Activated B cell treated with CpG ODN at 0.5 μM for 24 hours (primary cell): ENCODE data around the gene CCDC78. TPM values are rescaled to one million over a fixed set of nuclear protein-coding genes. Genes with fewer than 3 reads are reported as not detected.
A peak's percentile ranks its signal among the peaks of the same experiment; 100 is the strongest.

Experiments
- ATAC-seq: fragments of 200-7000 bp; cut with Tn5 transposase; one replicate; pipeline ENCODE4 v1.10.0; 2021; ENCODE audit warnings: low read depth, mild to moderate bottlenecking, moderate library complexity
- CTCF ChIA-PET: fragments of 350-600 bp; sonication (Branson Sonifier 250); formaldehyde crosslinking; loops from one replicate; lab custom pipeline; 2021; ENCODE audit warnings: antibody characterized with exemption; lab: Charles Lee
- POLR2A ChIA-PET: fragments of 350-600 bp; sonication (Branson Sonifier 250); formaldehyde crosslinking; loops from one replicate; lab custom pipeline; 2021; ENCODE audit warnings: antibody characterized with exemption; lab: Charles Lee
- DNase-seq: peaks from one replicate; pipeline ENCODE4 v3.0.0; 2022
- H3K27ac Mint-ChIP-seq: one replicate; pipeline ENCODE4 v1.8.0; 2020; ENCODE audit warnings: mixed read lengths
- H3K27me3 Mint-ChIP-seq: one replicate; pipeline ENCODE4 v1.8.0; 2021; ENCODE audit warnings: mixed read lengths
- H3K36me3 Mint-ChIP-seq: one replicate; pipeline ENCODE4 v1.8.0; 2021; ENCODE audit warnings: low read depth, mixed read lengths
- H3K4me1 Mint-ChIP-seq: one replicate; pipeline ENCODE4 v1.8.0; 2021; ENCODE audit warnings: mixed read lengths
- H3K4me3 Mint-ChIP-seq: one replicate; pipeline ENCODE4 v1.8.0; 2020; ENCODE audit warnings: mild to moderate bottlenecking, mixed read lengths
- H3K9me3 Mint-ChIP-seq: one replicate; pipeline ENCODE4 v1.8.0; 2020; ENCODE audit warnings: mixed read lengths
- intact Hi-C: fragments of 100-400 bp; cut with micrococcal nuclease; formaldehyde crosslinking; loops from one replicate; pipeline ENCODE4 v1.15.1; 2024
- total RNA-seq: library from RNA; stranded (reverse); gene quantifications from 2 replicates; pipeline ENCODE4 v1.2.3, GENCODE V29; 2022
- TF ChIP-seq, protein P1 (sequence below): fragments of 200-600 bp; IDR thresholded peaks from one replicate; pipeline ENCODE4 v1.8.0; 2022; ENCODE audit warnings: antibody characterized with exemption, mild to moderate bottlenecking

Gene CCDC78
- total RNA-seq, 1 donor from 2014 or later = 4.8 TPM

DNA sequence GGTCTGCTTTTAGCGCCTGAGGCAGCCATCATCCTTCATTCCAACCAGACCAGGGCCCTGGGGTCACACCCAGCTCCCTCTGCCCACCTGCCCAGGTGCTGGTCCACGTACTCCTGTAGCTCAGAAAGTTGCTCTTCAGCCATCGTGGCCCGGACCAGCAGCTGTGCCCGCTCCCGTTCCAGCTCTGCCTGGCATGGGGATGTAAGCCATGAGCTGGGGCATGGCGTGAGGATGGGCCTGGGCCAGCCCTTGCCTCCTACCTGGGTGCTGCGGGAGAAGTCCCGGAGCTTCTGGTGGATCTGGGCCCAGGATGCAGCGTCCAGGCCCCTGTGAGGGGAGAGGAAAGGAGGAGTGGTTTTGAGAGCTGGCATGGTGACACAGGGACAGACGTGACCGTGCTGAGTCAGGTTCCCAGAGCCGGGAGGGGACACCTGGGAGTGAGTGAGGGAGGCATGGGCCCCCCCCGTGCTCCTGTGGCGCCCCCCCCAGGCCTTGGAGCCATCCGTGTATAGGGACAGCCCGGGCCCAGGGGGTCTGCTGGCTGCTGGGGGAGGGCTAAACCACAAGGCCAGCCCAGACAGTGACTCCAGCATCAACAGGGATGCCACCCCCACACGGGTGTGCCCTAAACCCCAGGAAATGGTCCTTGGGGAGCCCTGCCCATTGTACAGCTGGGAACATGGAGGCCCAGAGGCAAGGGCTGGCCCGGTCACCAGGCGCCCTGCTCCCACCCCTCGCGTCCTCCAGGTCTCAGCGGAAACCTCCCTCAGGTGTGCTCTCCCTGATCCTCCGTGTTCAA, 3.2 kb downstream of the CCDC78 start:
- ChIA-PET CTCF (interaction anchor here (0.9 to 2.3 kb wide), 2 partner anchors 11 to 18 kb away, joined by 3 to 12 read pairs; partner anchors contain the start of gene CIAO3), POLR2A (interaction anchor here (1.3 to 4.4 kb wide), 4 partner anchors 14 to 39 kb away, joined by 3 to 34 read pairs (median 18); partner anchors contain the start of genes JMJD8 and WDR24)

GRCh38 chr16:721765-722540, 4.3 kb downstream of the CCDC78 start:
- H3K36me3 Mint-ChIP-seq = peaks cover 3% of the 10 kb centered on the region
- ATAC-seq = no peak
- CTCF ChIA-PET = interaction anchor here (0.9 to 2.3 kb wide), 4 partner anchors 10 to 66 kb away, joined by 3 to 12 read pairs (median 8); partner anchors contain the start of genes CHTF18, CIAO3 and RPUSD1

More for the DNA sequence above, 3.2 kb downstream of the CCDC78 start:
- Mint-ChIP-seq H3K27ac (no peak overlapping the region), H3K4me1 (peaks cover 16% of the 10 kb centered on the region), H3K9me3 (no peaks in the 10 kb centered on the region), H3K36me3 (peaks cover 3% of the 10 kb centered on the region), H3K4me3 (no peak overlapping the region), H3K27me3 (no peaks in the 10 kb centered on the region)
- ATAC-seq (no peak), DNase-seq (no peak)
- intact Hi-C loops = loop anchor here (5.0 kb wide), 2 partner anchors 84 to 249 kb away; partner anchors contain the start of gene LMF1
- TF ChIP-seq, protein P1, sequence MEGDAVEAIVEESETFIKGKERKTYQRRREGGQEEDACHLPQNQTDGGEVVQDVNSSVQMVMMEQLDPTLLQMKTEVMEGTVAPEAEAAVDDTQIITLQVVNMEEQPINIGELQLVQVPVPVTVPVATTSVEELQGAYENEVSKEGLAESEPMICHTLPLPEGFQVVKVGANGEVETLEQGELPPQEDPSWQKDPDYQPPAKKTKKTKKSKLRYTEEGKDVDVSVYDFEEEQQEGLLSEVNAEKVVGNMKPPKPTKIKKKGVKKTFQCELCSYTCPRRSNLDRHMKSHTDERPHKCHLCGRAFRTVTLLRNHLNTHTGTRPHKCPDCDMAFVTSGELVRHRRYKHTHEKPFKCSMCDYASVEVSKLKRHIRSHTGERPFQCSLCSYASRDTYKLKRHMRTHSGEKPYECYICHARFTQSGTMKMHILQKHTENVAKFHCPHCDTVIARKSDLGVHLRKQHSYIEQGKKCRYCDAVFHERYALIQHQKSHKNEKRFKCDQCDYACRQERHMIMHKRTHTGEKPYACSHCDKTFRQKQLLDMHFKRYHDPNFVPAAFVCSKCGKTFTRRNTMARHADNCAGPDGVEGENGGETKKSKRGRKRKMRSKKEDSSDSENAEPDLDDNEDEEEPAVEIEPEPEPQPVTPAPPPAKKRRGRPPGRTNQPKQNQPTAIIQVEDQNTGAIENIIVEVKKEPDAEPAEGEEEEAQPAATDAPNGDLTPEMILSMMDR = no peak

GRCh38 chr16:720990-721764, 5.1 kb downstream of the CCDC78 start, which contains the start of gene ANTKMT:
ANTKMT (plus strand) TSS chr16:721146; CDS start chr16:721275, 129 bp downstream.
- Mint-ChIP-seq H3K4me1 (peaks cover 19% of the 10 kb centered on the region), H3K4me3 (peak within 1 kb of the TSS; percentile 80), H3K27ac (peak within 1 kb of the TSS; percentile 73), H3K9me3 (no peaks in the 10 kb centered on the region), H3K36me3 (peaks cover 3% of the 10 kb centered on the region), H3K27me3 (peaks cover 3% of the 10 kb centered on the region)
- TF ChIP-seq, protein P1 = no peak
- ChIA-PET POLR2A (interaction anchor here (0.6 to 4.4 kb wide), 15 partner anchors 9 to 338 kb away, joined by 3 to 34 read pairs (median 5); partner anchors contain the start of genes CHTF18, CIAO3, RHOT2 and RPUSD1), CTCF (interaction anchor here (0.9 to 2.3 kb wide), 6 partner anchors 9 to 67 kb away, joined by 3 to 12 read pairs (median 5); partner anchors contain the start of genes CHTF18, CIAO3 and RPUSD1)
- DNase-seq = peak; percentile 89
- intact Hi-C loops = loop anchor here (2.0 to 5.0 kb wide), 3 partner anchors 36 to 251 kb away; partner anchors contain the start of genes JMJD8 and LMF1
- ATAC-seq = peak; percentile 90

More at GRCh38 chr16:721765-722540, 4.3 kb downstream of the CCDC78 start:
- intact Hi-C loops = loop anchor here (2.0 to 5.0 kb wide), 3 partner anchors 37 to 250 kb away; partner anchors contain the start of genes JMJD8 and LMF1
- Mint-ChIP-seq H3K27me3 (no peaks in the 10 kb centered on the region), H3K9me3 (no peaks in the 10 kb centered on the region), H3K27ac (peak overlapping the region; percentile 35), H3K4me3 (peak overlapping the region; percentile 60), H3K4me1 (peaks cover 16% of the 10 kb centered on the region)
- DNase-seq = no peak
- POLR2A ChIA-PET = interaction anchor here (0.6 to 4.4 kb wide), 12 partner anchors 8 to 339 kb away, joined by 3 to 34 read pairs (median 6); partner anchors contain the start of genes CHTF18, CIAO3, JMJD8 and RHOT2
- TF ChIP-seq, protein P1 = no peak

GRCh38 chr16:720447-720989, 5.7 kb downstream of the CCDC78 start:
- TF ChIP-seq, protein P1 = no peak
- H3K4me1 Mint-ChIP-seq = peaks cover 20% of the 10 kb centered on the region
- H3K27ac Mint-ChIP-seq = peak overlapping the region; percentile 73
- H3K36me3 Mint-ChIP-seq = peaks cover 3% of the 10 kb centered on the region
- H3K27me3 Mint-ChIP-seq = peaks cover 3% of the 10 kb centered on the region
- no peaks in the 10 kb centered on the region for H3K9me3 Mint-ChIP-seq
- ATAC-seq (peak; percentile 7), DNase-seq (no peak)
- peak overlapping the region; percentile 80 for H3K4me3 Mint-ChIP-seq
- ChIA-PET POLR2A (interaction anchor here (0.9 to 4.4 kb wide), 11 partner anchors 8 to 338 kb away, joined by 3 to 34 read pairs (median 6); partner anchors contain the start of genes CHTF18, CIAO3, RHOT2 and RPUSD1), CTCF (interaction anchor here (0.9 to 2.3 kb wide), 6 partner anchors 8 to 66 kb away, joined by 3 to 12 read pairs (median 5); partner anchors contain the start of gene CIAO3)
- intact Hi-C loops = loop anchor here (2.0 to 5.0 kb wide), 3 partner anchors 36 to 252 kb away; partner anchors contain the start of genes JMJD8 and LMF1
